KMS-11 (cell line): Measurements from ENCODE around the gene SUSD3.

Experiments used
- H2AFZ ChIP-seq: fragments of 200-600 bp; sonication (generic); 2 replicates; pipeline ENCODE4 v1.6.1; 2016; ENCODE audit warnings: antibody characterized with exemption, mixed run types, low read depth
- H3K27ac ChIP-seq: fragments of 200-600 bp; sonication (generic); 2 replicates; pipeline ENCODE4 v1.6.1; 2016; ENCODE audit warnings: mild to moderate bottlenecking, mixed run types
- H3K27me3 ChIP-seq: fragments of 200-600 bp; sonication (generic); 2 replicates; pipeline ENCODE4 v1.6.1; 2017; ENCODE audit warnings: mild to moderate bottlenecking, low read depth, mixed run types, moderate library complexity; ENCODE audit not compliant: insufficient read depth
- H3K36me3 ChIP-seq: fragments of 200-600 bp; sonication (generic); 2 replicates; pipeline ENCODE4 v1.6.1; 2017; ENCODE audit warnings: mild to moderate bottlenecking, mixed run types; ENCODE audit not compliant: insufficient read depth
- H3K4me1 ChIP-seq: fragments of 200-600 bp; sonication (generic); 2 replicates; pipeline ENCODE4 v1.6.1; 2016; ENCODE audit warnings: mild to moderate bottlenecking, low read depth, mixed run types; ENCODE audit not compliant: poor library complexity, severe bottlenecking
- H3K4me2 ChIP-seq: fragments of 200-600 bp; sonication (generic); 2 replicates; pipeline ENCODE4 v1.7.0; 2016; ENCODE audit warnings: mild to moderate bottlenecking, mixed run types
- H3K4me3 ChIP-seq: fragments of 200-600 bp; sonication (generic); IDR thresholded peaks from 2 replicates; pipeline ENCODE4 v1.6.1; 2017; ENCODE audit warnings: low read depth, low read length, mixed read lengths; ENCODE audit not compliant: insufficient read depth
- H3K79me2 ChIP-seq: fragments of 200-600 bp; sonication (generic); 2 replicates; pipeline ENCODE4 v1.6.1; 2016; ENCODE audit warnings: low read depth, mixed run types; ENCODE audit not compliant: insufficient read depth
- H3K9ac ChIP-seq: fragments of 200-600 bp; sonication (generic); 2 replicates; pipeline ENCODE4 v1.6.1; 2016; ENCODE audit warnings: mild to moderate bottlenecking, mixed run types
- H4K20me1 ChIP-seq: fragments of 200-600 bp; sonication (generic); 2 replicates; pipeline ENCODE4 v1.6.1; 2016; ENCODE audit warnings: mild to moderate bottlenecking, mixed run types; ENCODE audit not compliant: insufficient read depth
- TF ChIP-seq, protein P1 (sequence below): fragments of 200-600 bp; sonication (generic); conservative IDR thresholded peaks from 2 replicates; pipeline ENCODE4 v1.6.1; 2017; ENCODE audit warnings: low read depth, mild to moderate bottlenecking, antibody characterized with exemption, low read length, moderate library complexity, mixed read lengths

SUSD3 gene

DNA sequence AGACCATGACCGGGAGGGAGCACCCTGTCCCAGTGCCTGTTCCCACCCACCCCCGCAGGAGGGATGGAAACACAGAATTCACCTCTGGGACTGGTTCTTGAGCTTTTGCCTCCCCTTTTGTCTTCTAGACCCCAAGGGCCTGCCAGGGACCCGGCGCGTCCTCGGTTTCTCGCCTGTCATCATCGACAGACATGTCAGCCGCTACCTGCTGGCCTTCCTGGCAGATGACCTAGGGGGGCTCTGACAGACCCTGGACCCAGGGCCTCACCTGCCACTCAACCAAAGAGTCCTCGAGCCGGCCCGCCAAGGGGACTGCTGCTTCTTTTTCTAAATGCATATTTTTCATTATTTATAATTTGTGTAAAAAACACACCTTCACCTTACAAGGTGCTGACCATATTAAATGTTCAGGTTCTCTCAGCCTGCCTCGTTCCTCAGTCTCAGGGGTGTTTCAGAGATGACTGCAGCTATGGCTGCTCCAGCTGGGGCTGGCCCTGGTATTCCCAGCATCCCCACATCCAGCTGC lies 54.4 kb downstream of the SUSD3 start:
- Histone ChIP-seq H4K20me1 (no peaks in the 10 kb centered on the region), H3K4me2 (peak overlapping the region; percentile 53; the same call in 1 of the 2 replicates), H3K27me3 (no peaks in the 10 kb centered on the region), H3K9ac (no peak overlapping the region; the same call in 1 of the 2 replicates), H3K79me2 (no peaks in the 10 kb centered on the region), H3K36me3 (no peaks in the 10 kb centered on the region), H2AFZ (no peak overlapping the region), H3K27ac (peak overlapping the region; percentile 19; the same call in 1 of the 2 replicates), H3K4me3 (no peak overlapping the region), H3K4me1 (peaks cover 36% of the 10 kb centered on the region)
- TF ChIP-seq, protein P1, sequence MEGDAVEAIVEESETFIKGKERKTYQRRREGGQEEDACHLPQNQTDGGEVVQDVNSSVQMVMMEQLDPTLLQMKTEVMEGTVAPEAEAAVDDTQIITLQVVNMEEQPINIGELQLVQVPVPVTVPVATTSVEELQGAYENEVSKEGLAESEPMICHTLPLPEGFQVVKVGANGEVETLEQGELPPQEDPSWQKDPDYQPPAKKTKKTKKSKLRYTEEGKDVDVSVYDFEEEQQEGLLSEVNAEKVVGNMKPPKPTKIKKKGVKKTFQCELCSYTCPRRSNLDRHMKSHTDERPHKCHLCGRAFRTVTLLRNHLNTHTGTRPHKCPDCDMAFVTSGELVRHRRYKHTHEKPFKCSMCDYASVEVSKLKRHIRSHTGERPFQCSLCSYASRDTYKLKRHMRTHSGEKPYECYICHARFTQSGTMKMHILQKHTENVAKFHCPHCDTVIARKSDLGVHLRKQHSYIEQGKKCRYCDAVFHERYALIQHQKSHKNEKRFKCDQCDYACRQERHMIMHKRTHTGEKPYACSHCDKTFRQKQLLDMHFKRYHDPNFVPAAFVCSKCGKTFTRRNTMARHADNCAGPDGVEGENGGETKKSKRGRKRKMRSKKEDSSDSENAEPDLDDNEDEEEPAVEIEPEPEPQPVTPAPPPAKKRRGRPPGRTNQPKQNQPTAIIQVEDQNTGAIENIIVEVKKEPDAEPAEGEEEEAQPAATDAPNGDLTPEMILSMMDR = no peak

DNA sequence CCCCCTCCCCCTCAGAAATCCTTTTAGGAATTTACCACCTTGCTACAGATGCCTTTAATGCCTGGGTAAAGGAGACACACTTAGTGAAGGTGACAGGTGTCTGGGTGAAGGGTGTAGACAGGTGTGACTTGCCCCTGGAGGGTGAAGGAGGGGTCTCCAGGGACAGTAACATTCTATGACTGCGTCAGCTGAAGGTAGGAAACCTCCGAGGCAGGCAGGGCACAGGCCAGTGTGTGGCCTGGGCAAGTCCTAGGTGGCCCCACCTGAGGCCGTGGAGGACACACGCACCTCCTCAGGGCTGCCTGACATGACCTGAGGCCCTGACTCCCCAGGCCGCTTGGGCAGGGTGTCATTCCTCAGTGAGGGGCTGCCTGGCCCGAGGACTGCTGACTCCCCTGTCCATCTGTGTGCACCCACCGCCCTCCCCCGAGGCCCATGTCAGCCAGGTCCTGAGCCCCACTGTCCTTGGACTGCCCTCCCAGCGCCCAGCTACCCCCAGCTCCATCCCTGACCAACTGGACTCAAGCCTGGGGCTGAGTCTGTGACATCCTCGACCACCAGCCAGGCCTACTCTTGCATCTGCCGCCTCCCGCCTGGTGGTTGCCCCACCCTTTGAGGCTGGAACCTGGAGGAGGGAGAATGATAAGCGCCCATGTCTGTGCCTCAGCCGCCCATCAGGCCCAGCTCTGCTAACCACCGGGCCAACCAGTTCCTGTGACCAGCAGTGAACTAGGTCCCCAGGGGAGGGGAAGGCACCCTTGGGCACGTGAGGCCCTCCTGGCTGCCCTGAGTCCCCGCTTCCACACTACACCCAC lies 55.9 kb downstream of the SUSD3 start:
- H3K4me1 ChIP-seq = peaks cover 28% of the 10 kb centered on the region
- peak overlapping the region; percentile 59 for H3K27ac ChIP-seq
- H3K79me2 ChIP-seq = no peaks in the 10 kb centered on the region

DNA sequence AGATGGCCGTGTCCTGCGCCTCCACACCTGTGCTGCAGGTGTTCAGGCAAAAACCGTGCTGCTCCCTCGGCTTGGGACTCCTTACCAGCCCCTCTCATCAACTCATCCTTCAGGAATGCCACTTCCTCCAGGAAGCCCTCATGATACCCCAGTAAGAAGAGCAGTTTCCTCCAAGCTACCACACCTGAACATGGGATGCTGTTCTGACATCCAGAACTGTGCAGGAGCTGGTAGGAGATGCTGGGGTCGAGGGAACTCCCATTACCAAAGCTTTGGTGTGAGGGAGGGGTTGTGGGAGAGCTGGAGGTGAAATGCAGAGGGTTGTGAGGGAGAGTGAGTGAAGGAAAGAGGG lies 56.5 kb downstream of the SUSD3 start:
- no peak overlapping the region for H3K27ac ChIP-seq
- H3K9ac ChIP-seq = no peak overlapping the region
- TF ChIP-seq, protein P1 = no peak
- no peak overlapping the region for H3K4me3 ChIP-seq
- H4K20me1 ChIP-seq = no peaks in the 10 kb centered on the region
- no peaks in the 10 kb centered on the region for H3K27me3 ChIP-seq
- H3K4me2 ChIP-seq = no peak overlapping the region
- H3K79me2 ChIP-seq = no peaks in the 10 kb centered on the region
- no peak overlapping the region for H2AFZ ChIP-seq
- H3K36me3 ChIP-seq = no peaks in the 10 kb centered on the region
- H3K4me1 ChIP-seq = peaks cover 28% of the 10 kb centered on the region

More for the DNA sequence above, 55.9 kb downstream of the SUSD3 start:
- H2AFZ ChIP-seq = no peak overlapping the region
- no peaks in the 10 kb centered on the region for H4K20me1 ChIP-seq
- H3K36me3 ChIP-seq = no peaks in the 10 kb centered on the region
- H3K9ac ChIP-seq = peak overlapping the region; percentile 59; the same call in 1 of the 2 replicates
- H3K27me3 ChIP-seq = no peaks in the 10 kb centered on the region
- TF ChIP-seq, protein P1 = no peak
- H3K4me2 ChIP-seq = no peak overlapping the region; the same call in 1 of the 2 replicates
- no peak overlapping the region for H3K4me3 ChIP-seq

DNA sequence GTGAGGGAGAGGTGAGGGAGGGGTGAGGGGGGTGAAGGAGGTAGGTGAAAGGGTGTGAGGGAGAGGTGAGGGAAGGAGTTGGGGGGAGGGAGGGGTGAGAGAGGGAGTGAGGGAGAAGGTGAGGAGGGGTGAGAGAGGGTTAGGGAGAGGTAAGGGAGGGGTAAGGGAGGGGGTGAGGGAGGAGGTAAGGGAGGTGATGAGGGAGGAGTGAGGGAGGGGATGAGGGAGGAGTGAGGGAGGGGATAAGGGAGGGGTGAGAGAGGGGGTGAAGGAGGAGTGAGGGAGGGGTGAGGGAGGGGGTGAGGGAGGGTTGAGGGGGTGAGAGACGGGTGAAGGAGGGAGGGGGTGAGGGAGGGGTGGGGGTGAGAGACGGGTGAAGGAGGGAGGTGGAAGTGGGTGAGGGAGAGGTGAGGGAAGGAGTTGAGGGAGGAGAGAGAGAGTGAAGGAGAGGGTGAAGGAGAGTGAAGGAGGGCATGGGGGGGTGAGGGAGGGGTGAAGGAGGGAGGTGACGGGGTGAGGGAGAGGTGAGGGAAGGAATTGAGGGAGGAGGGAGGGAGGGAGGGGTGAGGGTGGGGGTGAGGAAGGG lies 57.1 kb downstream of the SUSD3 start:
- Histone ChIP-seq H4K20me1 (no peaks in the 10 kb centered on the region), H3K27ac (no peak overlapping the region), H3K36me3 (no peaks in the 10 kb centered on the region), H3K4me2 (no peak overlapping the region), H3K27me3 (no peaks in the 10 kb centered on the region), H3K79me2 (no peaks in the 10 kb centered on the region), H2AFZ (no peak overlapping the region), H3K4me1 (peaks cover 28% of the 10 kb centered on the region), H3K4me3 (no peak overlapping the region), H3K9ac (no peak overlapping the region)
- TF ChIP-seq, protein P1 = no peak
